Measurements from ENCODE around the gene BEST4. TPM values are rescaled to one million over a fixed set of nuclear protein-coding genes. Genes with fewer than 3 reads are reported as not detected.
"Not testable (repeated sequence)": the region's sequence is repeated elsewhere in the genome, so short reads cannot be mapped to it uniquely, and the experiment has no call there.

The BEST4 gene
- total RNA-seq (2014; rRNA removed; shearing (Covaris generic)), result not detected in 2 replicates
- not detected in 2 replicates for polyA plus RNA-seq (2014; cell fraction: nucleus; rRNA removed)

DNA sequence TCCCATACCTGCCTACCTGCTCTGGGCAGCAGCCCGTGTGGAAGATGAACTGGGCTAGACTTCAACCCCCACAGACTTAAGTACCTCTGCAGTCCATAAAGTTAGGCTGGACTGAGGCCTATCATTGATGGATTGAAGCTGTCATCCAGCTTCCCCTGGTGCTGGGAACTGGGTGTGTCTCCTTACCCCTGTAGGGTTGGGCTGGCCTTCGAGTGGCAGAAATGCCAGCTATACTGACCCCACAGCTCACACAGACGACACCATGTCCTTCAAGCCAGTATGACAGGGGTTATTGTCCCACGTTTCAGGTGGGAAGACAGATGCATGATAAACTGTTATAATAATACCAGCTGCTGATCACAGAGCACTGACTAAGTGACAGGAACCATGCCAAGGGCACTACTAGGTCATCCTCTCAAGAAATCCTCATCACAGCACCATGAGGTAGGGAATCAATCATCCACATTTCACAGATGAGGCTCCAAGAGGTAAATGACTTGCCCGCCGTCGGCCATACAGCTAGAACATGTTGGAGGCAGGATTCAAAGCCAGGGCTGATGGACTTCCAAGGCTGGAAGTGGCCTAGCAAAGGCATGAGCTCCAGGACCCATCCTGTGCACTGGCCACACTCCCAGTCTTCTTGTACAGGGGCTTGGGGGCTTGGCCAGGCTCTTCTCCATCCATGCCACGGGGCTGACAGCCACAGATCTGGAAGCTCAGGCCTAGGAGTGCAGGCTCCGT, at the start of gene BEST4:
Gene BEST4 (minus strand): TSS at position 51 of the 741 bp plus-strand sequence. CDS start 465 bp downstream, outside the sequence.
- no peak for DNase-seq (ENCODE audit: extremely low read depth, low read depth)

DNA sequence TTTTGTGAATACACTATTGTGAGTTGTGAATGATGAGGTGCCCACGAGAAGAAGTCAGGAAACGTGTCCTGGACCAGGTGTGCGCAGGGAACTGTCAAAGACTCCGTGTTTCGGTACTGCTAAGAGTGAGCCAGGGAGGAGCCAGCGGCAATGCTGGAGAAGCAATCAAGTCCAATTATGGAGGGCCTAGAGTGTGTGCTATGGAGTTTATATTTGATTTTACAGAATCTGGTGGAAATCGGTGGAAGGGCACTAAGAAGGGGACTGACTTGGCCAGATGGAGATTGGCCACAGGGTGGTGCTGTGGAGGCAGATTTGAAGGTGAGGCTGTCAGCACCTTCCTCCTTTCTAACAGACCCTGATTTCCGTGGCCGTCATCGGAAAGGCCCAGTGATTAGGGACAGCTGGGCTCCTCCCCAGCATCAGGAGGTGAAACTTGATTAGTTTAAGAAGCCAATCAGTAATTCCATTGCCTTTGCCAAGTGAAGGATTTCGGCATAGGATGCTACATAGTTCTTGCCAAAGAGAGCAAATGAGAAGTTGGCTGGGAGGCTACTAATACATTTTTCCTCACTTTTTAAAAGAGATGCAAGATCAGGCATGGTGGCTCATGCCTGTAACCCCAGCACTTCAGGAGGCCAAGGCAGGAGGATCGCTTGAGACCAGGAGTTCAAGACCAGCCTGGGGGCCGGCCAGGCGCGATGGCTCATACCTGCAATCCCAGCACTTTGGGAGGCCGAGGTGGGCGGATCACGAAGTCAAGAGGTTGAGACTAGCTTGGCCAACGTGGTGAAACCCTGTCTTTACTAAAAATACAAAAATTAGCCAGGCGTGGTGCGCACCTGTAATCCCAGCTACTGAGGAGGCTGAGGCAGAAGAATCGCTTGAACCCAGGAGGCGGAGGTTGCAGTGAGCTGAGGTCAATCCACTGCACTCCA, 48.0 kb upstream of the BEST4 start:
- DNase-seq (ENCODE audit: extremely low read depth, low read depth), result peak; percentile 67

DNA sequence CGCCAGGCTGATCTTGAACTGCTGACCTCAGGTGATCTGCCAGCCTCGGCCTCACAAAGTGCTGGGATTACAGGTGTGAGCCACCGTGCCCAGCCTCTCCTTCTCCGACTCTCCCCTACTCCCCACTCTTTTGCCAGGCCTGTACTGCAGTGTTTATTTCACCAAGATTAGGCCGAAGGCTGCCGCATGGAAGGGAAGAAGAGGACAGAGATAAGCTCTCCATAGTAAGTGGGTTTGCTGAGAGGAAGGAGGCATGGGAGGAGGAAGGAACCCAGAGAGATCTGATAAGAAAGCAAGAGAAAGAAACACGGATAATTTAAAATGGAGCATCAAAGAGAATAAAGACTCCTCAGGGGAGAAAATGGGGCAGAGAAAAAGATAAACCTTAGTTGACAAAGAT, 46.4 kb upstream of the BEST4 start:
- no peak for DNase-seq (ENCODE audit: extremely low read depth, low read depth)

DNA sequence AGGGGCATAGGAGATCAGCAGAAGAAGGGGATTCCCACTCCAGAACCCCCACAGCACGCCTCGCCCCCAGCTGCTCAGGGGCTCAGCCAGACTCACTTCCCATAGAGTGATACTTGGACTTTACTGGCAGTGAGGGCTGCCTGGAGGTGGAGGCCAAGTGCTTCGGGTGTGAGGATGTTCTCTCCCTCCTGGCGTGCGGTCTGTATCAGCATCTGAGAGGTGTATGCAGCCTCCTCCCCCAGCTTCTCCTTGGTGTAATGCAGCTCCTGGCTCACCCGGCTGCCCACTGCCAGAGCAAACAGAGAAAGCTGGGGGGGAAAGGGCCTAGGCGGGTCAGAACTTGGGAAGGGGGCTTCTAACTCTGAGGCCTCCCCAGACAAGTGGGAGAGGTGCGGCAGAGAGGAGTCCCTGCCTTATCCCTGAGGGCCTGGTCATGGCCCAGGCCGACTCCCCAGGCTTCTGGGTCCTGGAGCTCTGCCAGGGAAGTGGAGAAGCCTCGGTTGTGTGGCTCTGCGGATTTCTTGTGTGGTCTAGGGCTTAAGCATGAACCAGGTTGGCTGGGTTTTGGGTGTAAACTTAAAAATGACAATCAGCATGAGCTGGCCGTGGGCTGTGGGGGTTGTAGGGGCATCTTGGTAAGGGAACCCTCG, 44.2 kb upstream of the BEST4 start:
- no peak for DNase-seq (ENCODE audit: extremely low read depth, low read depth)

DNA sequence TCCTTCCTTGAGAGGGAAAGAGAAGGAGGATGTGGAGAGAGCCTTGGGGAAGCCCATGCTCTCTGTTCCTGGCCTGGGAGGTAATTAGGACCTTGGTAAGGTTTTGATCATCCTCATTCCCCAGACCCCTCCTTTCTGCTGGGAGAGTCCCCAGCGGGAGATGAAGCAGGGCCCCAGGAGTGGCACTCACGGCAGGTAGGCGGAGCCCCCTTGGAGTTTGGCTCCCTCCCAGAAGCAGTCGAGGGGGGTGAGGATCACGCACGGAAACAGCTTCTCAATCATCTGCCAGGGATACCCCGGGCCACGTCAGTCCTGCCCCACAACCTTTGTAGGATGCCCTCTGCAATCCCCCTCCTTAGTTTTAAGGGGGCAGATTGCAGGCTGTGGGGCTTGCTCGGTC, 43.5 kb upstream of the BEST4 start:
- no peak for DNase-seq (ENCODE audit: extremely low read depth, low read depth)

DNA sequence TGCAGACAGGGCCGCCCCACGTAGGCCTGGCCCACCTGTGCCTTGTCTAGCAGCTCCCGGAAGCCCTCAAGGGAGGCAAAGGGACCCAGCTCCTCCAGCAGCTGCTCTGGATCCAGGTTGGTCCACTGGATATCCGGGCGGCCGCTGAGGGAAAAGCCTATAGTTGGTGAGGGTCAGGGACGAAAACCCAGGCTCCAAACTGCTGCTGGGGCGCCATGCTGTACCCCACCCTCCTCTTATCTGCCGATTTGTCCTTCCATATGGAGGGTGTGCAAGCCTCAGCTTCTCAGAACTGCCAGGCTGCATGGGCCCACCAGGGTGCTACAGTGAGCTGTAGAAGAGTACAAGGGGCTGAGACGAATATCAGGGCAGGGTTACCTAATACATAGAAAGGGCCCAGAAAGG, 42.9 kb upstream of the BEST4 start:
- DNase-seq (ENCODE audit: extremely low read depth, low read depth), result no peak

DNA sequence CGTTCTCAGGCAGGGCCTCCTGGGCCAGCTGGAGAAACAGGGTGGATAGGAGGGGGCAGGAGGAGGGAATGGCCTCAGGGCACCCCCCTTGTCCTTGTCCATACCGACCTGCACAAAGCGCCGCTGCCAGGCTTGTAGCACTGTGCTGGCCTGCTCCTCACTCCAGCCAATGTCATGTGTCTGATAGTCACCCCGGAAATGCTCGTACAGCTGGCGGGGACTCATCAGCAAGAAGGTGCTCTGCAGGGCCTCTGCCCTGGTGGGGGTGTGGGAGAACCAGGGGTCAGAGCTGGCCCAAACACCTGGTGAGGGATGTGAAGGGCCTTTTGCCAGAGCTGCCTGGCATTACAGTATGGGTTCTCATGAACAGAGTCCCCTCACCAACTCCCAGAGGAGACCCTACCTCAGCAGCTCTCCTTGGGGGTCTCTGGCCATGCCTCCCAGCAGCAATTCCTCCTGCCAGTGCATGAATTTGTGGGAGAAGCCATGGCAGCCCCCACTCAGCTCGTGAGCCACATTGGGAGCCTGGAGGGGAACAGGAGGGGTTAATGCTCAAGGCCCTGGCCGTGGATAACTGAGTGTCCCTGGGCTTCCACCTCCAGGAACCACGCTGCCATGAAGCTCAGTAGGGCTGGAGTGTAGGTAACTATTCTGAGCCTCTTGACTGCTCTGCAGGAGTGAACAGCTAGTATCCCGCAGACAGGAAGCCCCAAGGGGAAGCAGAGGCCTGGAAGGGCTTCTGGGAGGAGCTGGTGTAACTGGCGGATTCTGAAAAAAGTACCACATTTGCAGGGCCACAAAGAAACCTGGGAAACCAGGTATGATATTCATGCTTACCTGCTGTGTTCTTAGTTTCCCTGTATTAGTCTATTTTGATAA, 41.8 kb upstream of the BEST4 start:
- no peak for DNase-seq (ENCODE audit: extremely low read depth, low read depth)

DNA sequence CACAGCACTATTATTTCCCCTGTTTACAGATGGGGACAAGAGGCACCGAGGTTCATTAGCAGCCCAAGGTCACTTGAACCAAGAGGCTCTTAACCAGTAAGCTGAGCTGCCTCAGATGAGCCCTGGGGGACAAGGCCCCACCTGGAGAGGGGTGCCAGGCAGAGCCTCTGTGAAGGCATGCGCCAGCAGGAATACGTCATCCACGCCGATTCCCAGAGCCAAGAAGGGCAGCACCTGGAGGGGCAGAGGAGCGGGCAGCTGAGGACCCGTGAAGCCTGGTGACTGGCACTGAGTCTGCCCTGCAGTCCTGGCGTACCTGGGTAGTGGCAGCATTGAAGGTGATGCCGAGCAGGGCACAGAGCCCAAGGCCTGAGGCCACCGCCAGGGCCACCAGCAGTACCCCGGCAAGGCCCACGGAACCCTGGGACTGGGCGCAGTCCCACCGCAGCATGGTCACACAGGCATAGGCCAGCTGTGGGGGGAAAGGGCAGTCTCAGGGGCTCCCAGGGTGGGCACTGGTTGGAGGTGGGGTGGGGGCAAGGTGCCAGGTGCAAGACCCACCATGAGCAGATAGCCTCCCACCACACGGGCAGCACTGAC, 41.0 kb upstream of the BEST4 start:
- no peak for DNase-seq (ENCODE audit: extremely low read depth, low read depth)

DNA sequence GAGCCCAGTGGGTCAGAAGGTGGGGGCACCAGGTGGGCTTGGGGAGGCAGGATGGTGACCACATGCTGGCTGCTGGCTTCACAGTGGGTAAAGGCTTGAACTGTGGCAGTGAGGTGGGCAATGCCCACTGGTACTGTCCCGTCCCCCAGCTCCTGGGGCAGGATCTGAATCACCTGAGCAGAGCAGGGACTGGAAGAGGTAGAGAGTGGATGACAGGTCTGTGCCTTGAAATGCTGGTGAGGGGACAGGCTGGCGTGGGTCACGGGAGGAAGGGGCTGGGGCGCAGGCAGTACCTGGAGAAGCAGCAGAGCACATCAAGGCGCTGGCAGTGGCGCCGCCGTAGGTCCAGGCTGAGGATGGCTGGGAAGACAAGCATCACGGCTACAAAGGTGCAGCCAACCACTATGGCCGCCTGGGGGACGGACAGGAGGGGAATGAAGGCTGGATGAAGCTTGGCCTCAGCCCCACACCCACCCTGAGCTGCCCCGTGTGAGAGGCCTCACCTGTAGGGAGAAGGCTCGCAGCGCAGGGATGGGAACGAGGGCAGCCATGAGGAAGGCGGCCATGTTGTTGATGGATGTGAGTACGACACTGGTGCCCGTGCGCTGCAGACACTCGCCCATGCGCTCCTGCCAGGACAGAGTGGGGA, 40.2 kb upstream of the BEST4 start:
- no peak for DNase-seq (ENCODE audit: extremely low read depth, low read depth)

DNA sequence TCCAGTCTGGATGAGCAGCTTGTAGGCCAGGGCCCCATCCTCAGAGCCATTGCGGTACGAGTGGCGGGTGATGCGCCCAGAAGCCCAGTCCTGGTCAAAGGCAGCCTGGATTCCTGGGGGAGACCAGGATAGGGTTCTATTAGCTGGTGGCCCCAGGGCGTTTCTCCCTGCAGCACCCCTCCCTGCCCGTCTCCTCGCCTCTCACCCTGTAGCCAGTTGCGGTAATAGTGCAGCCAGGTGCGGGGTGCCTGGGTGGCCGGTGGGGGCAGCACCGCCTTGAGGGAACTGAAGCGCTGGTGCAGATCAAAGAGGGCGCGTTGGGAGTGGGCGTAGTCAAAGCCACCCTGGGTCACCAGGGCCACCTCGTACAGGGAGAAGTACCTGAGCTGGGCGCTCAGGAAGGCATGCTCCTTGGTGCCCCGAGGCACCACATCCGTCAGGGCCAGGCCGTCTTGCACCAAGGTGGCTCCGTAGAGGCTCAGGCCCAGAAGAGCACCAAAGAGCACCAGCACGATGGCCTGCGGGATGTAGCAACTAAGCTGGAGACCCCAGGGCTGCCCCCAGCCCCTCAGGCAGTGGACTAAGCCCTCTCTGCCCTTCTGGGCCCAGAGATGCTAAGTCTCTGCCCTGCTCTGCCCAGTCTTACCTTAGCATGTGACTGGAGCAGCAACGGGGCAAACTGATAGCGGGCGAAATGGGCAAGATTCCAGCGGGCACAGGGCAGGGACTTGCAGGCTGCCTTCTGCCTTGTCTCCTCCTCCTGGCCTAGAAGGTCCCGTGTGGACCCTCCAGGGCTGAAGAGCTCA, 39.4 kb upstream of the BEST4 start:
- no peak for DNase-seq (ENCODE audit: extremely low read depth, low read depth)

DNA sequence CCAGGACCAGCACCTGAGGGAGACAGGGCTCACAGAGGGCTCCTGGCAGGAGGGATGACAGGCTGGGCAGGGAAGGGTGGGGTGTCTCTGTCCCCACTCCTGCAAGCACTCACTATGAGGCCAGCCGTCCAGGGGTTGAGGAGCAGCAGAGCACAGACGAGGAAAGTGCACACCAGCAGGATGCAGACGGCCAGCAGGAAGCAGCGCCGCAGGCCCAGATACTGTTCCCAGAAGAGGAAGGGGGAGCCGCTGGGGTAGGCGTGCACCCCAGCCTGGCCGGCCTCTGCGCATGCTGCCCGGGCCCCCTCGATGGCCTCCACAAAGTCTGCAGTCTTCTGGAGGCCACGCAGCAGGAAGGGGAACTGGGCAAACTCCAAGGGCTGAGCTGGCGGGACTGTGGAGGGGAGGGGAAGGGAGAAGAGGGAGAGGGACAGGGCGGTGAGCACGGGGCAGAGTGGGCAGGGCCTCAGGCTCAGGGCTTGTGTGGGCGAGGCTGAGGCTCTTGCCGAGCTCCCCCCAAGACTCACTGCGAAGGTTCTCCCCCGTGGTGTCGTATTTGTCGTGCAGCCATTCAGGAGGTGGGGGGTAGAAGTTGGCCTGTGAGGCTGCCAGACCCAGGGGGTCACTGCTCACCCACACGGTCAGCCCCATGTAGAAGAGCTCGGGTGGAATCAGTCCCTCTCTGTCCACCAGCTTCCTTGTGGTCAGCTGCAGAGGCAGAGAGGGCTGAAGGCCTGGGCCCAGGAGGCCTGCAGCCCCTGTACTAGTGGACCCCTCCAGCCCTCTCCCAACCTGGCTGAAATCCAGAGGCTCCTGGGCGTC, 38.6 kb upstream of the BEST4 start:
- DNase-seq (ENCODE audit: extremely low read depth, low read depth), result no peak

DNA sequence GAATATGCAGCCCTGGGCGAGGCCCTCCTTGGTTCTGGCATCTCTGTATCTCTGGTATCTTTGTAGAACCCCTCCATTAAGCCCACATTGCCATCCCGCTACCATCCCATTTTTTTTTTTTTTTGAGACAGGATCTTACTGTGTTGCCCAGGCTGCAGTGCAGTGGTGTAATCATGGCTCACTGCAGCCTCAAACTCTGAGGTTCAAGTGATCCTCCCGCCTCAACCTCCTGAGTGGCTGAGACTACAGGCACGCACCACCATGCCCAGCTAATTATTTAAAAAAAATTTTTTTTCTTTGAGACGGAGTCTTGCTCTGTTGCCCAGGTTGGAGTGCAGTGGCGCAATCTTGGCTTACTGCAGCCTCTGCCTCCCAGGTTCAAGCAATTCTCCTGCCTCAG, 36.4 kb upstream of the BEST4 start:
- not testable (repeated sequence) for DNase-seq (ENCODE audit: extremely low read depth, low read depth)

DNA sequence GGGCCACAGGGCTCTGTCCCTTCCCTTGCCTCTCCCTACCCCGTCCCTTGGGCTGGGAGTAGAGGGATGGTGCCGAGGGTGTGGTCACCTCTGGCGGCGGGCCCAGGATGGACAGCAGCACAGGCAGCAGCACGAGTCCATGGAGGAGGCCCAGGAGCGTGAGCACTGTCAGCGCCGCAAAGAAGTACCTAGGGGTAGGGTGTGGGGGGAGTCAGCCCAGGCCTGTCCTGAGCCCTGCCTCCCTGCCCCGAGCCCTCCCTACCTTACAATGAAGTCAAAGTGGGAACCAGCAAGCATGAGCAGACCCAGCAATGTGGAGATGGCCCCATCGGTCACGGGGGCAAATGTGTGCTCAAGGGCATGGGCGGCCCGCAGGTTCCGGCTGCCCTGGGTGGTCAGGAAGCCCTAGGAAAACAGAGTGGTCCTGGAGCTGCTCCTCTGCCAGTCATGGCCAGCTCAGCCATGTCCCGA, 35.0 kb upstream of the BEST4 start:
- DNase-seq (ENCODE audit: extremely low read depth, low read depth), result no peak

DNA sequence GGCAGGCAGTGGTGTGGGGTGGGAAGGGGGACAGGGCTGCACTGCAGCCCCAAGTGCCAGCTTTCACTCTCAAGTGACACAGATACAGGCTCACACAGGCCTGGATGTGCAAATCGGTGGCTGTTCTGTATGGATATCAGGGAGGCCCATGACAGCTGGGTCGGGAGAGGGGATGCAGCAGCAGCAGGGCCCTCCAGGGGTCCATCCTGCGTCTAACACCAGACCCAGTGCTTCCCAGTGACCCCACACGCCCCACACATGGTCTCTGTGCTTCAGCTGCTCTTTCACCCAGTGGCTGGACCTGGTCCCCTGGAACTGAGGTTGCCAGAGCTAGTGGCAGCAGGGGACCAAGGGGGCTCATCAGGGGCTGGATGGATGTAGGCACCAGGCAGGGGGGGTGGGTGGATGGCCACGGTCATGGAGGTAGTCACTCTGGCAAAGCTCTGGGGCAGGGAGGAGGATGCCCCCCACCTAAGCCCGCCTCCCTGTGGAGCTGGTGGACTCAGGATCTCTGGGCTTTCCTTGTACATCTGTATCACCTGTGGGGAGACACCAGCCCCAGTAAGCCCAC, 34.2 kb upstream of the BEST4 start:
- DNase-seq (ENCODE audit: extremely low read depth, low read depth), result no peak

DNA sequence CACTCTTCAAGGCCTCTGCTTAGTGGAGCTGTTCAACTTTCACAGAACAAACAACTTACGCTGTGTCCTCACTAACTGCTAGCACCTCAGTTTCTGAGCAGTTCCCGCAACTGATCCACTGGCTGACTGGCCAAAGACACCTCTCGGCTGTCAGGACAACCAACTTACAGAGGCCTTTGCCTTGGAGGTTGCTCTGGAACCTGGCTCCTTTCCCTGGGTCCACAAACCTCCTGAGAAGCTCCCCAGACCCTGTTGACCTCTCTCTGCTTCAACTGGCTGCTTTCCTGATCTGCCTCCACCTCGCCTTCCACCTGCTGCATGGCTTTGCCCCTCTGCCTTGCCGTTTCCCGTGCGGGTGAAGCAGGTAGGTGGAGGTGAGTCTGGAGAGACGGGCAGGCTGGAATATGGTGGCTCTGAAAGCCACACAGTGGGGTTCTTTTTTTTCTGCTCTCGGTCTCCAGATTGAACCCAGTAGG, 33.3 kb upstream of the BEST4 start:
- DNase-seq (ENCODE audit: extremely low read depth, low read depth), result no peak

DNA sequence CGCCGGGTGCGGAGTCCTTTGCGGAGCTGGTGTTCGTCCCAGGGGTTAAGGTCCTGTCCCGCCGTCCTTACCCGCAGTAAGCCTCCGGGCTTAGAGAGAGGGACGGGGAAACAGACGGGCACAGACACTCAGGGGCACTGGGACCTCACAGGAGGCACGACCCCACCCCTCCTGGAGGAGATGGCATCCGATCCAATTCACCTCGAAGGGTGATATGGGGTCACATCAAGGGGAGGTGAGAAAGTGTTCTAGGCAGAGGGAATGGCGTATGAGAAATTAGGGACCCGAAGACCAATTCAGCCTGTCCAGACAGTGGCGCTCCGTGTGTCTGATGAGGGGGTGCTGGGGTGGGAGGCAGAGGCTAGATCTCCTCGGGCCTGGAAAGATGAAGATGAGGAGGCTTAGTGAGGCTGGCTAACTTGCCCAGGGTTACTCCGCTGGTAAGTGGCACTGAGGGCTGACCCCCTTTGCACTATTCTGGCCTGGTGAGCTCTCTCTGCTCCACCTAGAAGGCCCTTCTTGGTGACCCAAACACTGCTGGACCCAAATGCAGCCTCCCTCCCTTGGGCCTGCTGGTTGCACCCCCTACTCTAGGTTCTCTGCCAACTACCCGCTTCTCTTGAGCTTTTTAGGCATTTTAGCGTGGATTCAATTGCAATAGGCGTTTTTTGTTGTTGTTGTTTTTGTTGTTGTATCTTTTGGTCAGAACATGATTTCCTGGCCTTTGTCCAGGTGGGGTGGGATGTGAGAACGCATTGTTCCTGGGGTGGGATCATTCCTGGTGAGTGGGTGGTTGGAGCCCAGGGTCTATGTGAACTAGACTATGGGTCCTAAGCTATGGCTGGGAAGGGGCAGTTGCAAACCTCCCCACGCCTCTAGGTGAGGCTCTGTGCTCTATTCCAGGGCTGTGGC, 32.6 kb upstream of the BEST4 start:
- DNase-seq (ENCODE audit: extremely low read depth, low read depth), result no peak
